Calu3 (cell line): ENCODE results near the gene POU6F1. TPM values are rescaled to one million over a fixed set of nuclear protein-coding genes. Genes with fewer than 3 reads are reported as not detected.

Experiments used
- BruUV-seq: library from RNA; stranded (reverse); fragments of 400-500 nt; replicated peaks from 2 replicates; lab custom pipeline; 2021; lab: Mats Ljungman, UMichigan
- CTCF ChIA-PET: fragments of 300-600 bp; sonication (Branson Sonifier 250); formaldehyde crosslinking; loops from one replicate; lab custom pipeline; 2022; ENCODE audit warnings: antibody characterized with exemption; lab: Charles Lee
- DNase-seq: peaks from one replicate; pipeline ENCODE4 v3.0.0; 2022
- H3K27ac Mint-ChIP-seq: one replicate; pipeline ENCODE4 v1.8.0; 2022; ENCODE audit warnings: mixed read lengths; ENCODE audit not compliant: unreplicated experiment
- H3K27me3 Mint-ChIP-seq: one replicate; pipeline ENCODE4 v1.8.0; 2022; ENCODE audit warnings: mixed read lengths; ENCODE audit not compliant: unreplicated experiment
- H3K36me3 Mint-ChIP-seq: one replicate; pipeline ENCODE4 v1.8.0; 2022; ENCODE audit warnings: mild to moderate bottlenecking, moderate library complexity, mixed read lengths; ENCODE audit not compliant: insufficient read depth, unreplicated experiment
- H3K4me1 Mint-ChIP-seq: one replicate; pipeline ENCODE4 v1.8.0; 2022; ENCODE audit warnings: mild to moderate bottlenecking, low read depth, mixed read lengths; ENCODE audit not compliant: unreplicated experiment
- H3K4me3 Mint-ChIP-seq: one replicate; pipeline ENCODE4 v1.8.0; 2022; ENCODE audit warnings: mild to moderate bottlenecking, low read depth, moderate library complexity, mixed read lengths; ENCODE audit not compliant: unreplicated experiment
- H3K9me3 Mint-ChIP-seq: one replicate; pipeline ENCODE4 v1.8.0; 2022; ENCODE audit warnings: low read depth, mixed read lengths; ENCODE audit not compliant: unreplicated experiment
- intact Hi-C: fragments of 100-400 bp; cut with micrococcal nuclease; formaldehyde crosslinking; loops from one replicate; pipeline ENCODE4 v1.10.0; 2022; ENCODE audit not compliant: unreplicated experiment
- total RNA-seq: library from RNA; stranded (reverse); gene quantifications from 2 replicates; pipeline ENCODE4 v1.2.3, GENCODE V29; 2022
- TF ChIP-seq, protein P1 (sequence below): fragments of 200-600 bp; IDR thresholded peaks from one replicate; pipeline ENCODE4 v1.8.0; 2022; ENCODE audit warnings: antibody characterized with exemption; ENCODE audit not compliant: unreplicated experiment

Gene POU6F1
- total RNA-seq, 1 experiment from 2014 or later, result 2.5 TPM

DNA sequence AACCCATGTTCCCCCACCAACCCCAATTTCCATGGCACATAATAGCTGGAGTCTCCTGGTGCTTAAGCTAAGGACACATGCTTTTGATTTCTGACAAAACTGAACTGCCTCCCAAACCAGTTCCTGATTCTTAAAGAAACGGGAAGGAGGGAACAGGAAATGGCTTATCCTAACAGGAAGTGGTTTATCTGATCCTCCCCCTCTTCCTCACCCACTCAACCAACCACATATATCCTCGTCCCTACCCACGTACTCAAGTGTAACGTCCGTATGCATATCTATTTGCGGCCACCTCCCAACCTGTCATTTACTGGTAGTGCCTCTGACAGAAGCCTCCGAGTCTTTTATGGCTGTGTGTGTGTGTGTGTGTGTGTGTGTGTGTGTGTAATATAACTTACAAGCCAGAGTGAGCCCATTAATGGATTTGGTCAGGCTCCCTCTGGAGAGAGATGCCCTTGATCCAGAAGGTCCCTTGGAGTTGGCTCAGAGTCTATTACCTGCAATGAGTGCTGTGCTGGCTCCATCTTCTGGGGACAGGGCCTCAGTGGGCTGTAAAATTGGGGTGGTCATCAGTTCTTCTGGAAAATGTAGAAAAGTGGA lies 28.5 kb upstream of the POU6F1 start:
- H3K27ac Mint-ChIP-seq, result peak overlapping the region; percentile 66

DNA sequence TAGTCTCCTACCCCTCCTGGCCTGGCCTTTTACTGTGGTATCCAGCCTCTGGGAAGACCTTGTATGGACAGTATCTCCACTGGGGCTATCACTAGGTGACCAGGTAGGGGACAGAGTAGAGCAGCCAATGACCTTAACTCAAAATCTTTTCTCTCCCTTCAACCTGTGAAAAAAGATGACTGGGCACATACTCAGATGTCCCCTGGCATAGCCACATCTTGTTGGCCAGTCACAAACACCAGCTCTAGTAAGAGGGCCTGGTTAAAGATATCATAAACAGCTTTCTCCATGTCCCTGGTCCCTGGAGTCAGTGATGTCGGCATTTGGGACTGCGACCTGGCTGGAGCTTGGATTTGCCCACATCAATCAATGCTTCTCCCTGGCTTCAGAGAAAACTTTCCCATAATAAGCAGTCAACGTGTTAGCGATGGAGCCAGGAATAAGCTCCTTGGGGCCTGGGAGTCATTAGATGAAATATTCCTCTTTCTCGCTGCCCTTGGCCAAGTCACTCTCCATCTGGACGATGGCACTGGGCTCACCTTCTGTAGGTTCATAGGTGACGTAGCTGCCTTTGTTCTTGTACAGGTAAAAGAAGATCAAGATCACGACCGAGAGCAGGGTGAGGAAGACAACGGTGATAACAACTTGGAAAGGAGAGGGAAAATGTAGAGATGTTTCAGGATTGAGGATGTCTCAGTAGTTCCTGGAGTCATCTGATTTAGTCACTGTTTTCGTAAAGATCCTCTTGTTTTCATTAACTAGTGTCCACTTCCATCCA lies 27.8 kb upstream of the POU6F1 start:
- DNase-seq, result no peak
- Mint-ChIP-seq H3K4me3 (no peak overlapping the region), H3K27me3 (no peaks in the 10 kb centered on the region), H3K27ac (peak overlapping the region; percentile 66), H3K36me3 (peaks cover 39% of the 10 kb centered on the region), H3K9me3 (no peaks in the 10 kb centered on the region), H3K4me1 (peaks cover 9% of the 10 kb centered on the region)
- TSS peak; percentile 44 for BruUV-seq
- CTCF ChIA-PET, result no interaction called here
- intact Hi-C loops, result no loop called here
- TF ChIP-seq, protein P1, sequence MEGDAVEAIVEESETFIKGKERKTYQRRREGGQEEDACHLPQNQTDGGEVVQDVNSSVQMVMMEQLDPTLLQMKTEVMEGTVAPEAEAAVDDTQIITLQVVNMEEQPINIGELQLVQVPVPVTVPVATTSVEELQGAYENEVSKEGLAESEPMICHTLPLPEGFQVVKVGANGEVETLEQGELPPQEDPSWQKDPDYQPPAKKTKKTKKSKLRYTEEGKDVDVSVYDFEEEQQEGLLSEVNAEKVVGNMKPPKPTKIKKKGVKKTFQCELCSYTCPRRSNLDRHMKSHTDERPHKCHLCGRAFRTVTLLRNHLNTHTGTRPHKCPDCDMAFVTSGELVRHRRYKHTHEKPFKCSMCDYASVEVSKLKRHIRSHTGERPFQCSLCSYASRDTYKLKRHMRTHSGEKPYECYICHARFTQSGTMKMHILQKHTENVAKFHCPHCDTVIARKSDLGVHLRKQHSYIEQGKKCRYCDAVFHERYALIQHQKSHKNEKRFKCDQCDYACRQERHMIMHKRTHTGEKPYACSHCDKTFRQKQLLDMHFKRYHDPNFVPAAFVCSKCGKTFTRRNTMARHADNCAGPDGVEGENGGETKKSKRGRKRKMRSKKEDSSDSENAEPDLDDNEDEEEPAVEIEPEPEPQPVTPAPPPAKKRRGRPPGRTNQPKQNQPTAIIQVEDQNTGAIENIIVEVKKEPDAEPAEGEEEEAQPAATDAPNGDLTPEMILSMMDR, result no peak

More for the DNA sequence above, 28.5 kb upstream of the POU6F1 start:
- Mint-ChIP-seq H3K27me3 (no peaks in the 10 kb centered on the region), H3K9me3 (no peaks in the 10 kb centered on the region), H3K4me3 (no peak overlapping the region), H3K4me1 (peaks cover 9% of the 10 kb centered on the region), H3K36me3 (peaks cover 33% of the 10 kb centered on the region)
- no peak for DNase-seq
- intact Hi-C loops, result no loop called here
- no TSS peak for BruUV-seq
- TF ChIP-seq, protein P1, result no peak
- CTCF ChIA-PET, result no interaction called here

DNA sequence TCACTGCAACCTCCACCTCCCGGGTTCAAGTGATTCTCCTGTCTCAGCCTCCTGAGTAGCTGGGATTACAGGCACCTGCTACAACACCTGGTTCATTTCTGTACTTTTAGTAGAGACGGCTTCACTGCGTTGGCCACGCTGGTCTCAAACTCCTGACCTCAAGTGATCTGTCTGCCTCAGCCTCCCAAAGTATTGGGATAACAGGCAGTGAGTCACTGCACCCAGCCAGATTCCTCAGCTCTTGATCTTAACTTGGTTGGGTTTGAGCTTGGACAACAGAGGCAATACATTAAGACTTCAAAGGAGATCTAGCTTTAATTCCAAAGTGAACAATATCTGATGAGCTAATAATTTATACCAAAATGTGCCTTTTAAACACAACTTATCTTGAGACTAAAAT lies 26.4 kb upstream of the POU6F1 start:
- Mint-ChIP-seq H3K27ac (no peak overlapping the region), H3K36me3 (peaks cover 53% of the 10 kb centered on the region), H3K4me1 (peaks cover 9% of the 10 kb centered on the region), H3K27me3 (no peaks in the 10 kb centered on the region), H3K9me3 (no peaks in the 10 kb centered on the region), H3K4me3 (no peak overlapping the region)
- BruUV-seq, result no TSS peak
- intact Hi-C loops, result no loop called here
- CTCF ChIA-PET, result interaction anchor here (0.7 to 0.8 kb wide), 2 partner anchors 16 to 20 kb away, joined by 3 to 4 read pairs; no protein-coding TSS in a partner anchor
- TF ChIP-seq, protein P1, result no peak
- DNase-seq, result no peak

DNA sequence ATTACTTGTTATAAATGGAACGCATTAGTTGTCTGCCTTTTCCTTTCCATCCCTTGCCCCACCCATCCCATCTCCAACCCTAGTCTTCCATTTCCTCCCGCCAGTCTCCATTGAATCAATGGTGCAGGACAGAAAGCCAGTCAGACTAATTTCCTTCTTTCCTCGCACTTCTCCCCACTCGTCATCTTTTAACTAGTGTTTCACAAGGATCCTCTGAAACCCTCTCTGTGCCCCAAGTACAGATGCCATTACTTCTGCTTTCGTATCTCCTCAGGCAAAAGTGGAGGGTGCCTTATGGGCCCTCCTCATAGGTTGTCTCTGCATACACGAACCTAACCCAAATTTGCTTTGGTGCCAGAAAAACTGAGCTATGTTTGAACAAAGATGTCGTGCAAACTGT lies 25.0 kb upstream of the POU6F1 start:
- CTCF ChIA-PET, result no interaction called here
- TF ChIP-seq, protein P1, result no peak
- BruUV-seq, result no TSS peak
- DNase-seq, result no peak
- H3K36me3 Mint-ChIP-seq, result peaks cover 67% of the 10 kb centered on the region
- no peaks in the 10 kb centered on the region for H3K9me3 Mint-ChIP-seq
- H3K27ac Mint-ChIP-seq, result no peak overlapping the region
- peaks cover 9% of the 10 kb centered on the region for H3K4me1 Mint-ChIP-seq
- H3K27me3 Mint-ChIP-seq, result no peaks in the 10 kb centered on the region
- H3K4me3 Mint-ChIP-seq, result no peak overlapping the region
- intact Hi-C loops, result no loop called here
